Measurements from ENCODE around the gene ATP2B1.
"Not testable (repeated sequence)": the region's sequence is repeated elsewhere in the genome, so short reads cannot be mapped to it uniquely, and the experiment has no call there.

Gene ATP2B1

DNA sequence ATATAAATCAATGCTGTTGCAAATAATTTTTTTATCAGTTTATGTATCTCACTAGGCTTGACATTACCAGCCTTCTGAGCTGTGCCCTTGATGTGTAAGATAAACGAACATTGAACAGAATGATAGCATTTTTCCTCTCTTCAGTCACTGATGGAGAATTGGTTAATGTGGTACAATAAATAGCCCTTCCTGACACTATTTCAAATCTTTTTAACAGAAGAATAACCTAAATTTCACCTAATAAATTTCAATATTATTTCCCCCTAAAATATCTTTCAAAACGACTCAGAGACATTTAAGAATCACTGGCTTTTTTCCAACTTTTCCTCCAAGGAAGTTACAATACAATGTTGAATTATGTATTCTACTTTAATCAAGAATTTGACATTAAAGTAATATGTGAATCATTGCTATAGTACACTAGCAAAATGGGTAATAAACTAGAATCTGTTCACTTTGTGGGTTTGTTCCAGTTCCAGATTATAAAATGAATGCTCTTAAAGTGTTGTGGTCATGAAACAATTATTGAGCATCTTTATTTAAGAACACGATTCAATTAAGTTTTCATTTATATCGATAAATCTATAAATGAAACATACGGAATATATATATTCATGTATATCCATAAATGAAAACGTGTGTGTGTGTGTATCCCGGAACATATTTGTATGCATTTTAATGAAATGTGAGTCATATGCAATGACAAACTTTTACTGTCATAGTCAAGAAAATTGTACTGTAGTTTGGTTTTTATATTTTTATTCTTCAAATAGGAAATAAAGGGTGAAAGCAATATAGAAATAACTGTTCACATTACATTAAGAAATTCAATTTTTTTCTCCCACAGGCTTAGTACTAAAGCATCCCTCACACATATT is 2.5 kb upstream of the ATP2B1 start:
- DNase-seq, result no peak

DNA sequence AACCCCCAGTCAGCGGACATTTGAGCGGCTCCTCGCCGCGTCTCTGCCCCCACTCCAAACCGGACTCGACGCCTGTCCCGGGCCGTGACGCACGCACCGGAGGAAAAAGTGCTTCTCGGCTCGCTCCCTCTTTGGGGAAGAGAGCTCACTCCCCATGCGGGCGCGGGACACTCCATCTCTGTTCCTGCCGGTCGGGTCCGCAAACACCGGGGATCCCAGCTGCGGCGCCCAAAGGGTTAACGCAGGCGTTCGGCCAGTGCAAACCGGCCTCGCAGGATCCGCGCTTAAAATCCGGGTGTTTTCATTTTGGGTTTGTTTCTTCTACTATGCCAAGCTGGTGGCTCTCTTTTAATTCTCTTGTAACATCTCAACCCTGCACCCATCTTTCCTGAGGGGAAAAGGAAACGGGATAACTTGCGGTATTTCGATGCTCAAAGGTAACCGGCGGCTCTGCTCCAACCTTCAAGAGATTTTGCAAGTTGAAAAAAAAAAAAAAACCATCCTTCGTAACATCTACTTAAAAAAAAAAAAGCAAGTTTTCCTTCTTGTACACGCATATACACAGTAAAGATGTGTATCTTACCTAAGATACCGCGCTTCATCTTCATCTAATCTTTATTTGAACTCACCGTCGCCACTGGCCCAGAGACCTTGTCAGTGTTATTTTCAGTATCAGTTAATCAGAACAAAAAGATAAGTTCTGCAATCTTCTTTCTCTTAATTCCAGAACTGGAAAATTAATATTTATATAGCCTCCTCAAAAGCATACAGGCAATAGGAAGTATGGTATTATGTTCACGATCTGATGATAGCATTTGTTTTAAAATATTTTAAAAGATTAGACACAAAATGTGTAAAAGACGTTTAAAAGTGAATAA is 1.6 kb upstream of the ATP2B1 start:
- no peak for DNase-seq

DNA sequence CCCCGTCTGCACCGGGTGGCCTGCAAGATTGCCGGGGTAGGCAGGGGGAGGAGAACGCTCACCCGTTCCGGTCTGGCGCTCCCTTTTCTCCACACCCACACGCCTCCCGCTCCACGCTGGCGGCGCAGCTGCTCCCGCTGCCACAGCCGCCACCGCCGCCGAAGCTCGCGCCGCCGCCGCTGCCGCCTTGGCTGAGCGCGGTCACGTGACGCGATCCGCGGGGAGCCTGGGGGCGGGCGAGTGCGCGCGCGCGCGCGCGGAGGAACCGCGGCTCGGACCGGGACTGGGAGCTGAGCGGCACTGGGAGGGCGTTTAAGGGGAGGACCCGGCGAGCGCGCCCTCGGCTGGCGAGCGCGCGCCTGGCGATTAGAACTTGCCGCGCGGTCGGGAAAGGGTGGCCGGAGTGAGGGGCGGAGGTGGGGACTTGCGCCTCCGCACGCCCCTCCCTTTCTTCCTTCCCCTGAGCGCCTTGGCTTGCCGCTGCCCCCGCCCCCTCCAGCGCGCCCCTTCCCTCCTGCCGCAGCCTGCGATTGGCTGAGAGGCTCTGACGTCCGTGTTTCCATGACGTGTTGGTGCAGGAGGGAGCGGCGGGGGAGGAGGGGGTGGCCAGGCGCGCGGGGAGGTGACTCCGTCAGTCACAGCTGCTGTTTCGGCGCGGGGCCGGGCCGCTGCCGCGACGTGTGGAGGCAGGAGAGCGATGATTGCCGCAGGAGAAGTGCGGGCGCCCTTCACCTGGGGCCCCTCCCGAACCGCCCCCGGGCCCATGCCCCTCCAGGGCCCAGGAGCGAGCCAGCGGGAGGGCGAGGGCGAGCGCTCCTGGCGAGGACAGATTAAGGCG is 738 bp upstream of the ATP2B1 start:
- peak; percentile 97 for DNase-seq

DNA sequence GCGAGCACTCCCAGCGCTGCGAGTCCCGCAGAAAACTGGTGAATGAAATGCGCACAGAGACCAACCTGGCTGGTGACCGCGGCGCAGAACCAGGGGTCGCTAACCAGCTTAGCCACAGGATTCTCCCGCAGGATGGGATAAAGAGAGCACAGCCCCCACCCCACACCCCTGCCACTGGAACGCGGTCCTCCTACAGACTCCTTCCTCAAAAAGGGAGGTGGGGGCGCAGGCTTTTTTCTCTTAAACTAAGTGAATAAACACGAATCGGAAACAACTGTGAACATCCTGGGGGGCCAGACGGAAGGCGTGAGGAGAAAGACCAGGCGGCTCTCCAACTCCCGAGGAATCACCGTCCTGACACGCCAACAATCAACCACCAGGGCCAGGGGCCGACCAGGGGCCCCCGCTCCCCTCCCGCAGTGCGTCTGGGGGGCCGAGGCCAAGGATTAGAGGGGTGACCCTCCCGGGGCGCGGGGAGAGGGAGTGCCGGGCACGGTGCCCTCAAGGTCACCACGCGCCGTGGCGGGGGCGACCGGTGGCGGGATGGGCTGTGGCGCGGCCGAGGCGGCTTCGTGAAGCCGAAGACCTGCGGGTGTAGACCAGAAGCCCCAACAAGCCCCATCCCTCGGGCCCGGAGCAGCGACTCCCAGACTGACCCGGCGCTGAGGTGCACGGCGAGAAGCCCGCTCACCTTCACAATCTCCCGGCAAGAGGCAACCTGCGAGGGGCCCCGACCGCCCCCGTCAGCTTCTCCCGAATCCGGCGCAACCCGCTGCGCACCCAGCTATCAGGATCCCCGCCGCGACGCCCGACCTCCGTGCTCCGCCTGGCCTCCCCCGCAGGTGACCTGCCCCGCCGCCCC is 704 bp downstream of the ATP2B1 start:
- peak; percentile 5 for DNase-seq

DNA sequence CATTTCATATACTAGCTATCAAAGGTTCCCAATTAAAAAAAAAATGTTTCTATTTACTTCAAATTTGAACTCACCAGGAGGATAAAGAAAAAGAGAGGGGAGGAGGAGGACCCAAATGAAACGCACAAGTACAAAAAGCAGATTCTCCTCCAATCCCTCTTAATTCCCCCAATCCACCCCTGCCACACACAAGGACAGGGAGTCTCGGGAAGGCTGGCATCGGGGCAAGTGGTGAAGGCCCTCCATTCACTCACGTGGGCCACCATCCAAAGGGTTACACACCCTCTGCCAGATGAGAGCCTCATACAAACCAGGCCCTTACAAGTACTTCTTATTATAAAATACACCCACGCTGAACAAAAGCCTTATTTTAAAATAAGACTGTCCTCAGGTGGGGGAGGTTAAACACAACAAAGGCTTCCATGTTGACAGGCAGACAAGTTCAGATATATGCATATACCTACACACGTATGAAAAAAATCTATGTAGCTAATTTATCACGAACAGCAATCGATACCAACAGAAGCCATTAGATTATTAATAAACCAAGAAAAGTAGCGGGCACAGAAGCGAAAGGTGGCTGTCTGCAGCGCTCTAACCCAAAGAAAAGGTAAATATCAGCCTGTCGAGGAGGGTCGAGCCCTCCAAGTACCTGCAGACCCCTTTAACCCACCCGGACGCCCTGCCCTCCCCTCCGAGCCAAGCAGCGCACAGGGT is 1.5 kb downstream of the ATP2B1 start:
- peak; percentile 7 for DNase-seq

DNA sequence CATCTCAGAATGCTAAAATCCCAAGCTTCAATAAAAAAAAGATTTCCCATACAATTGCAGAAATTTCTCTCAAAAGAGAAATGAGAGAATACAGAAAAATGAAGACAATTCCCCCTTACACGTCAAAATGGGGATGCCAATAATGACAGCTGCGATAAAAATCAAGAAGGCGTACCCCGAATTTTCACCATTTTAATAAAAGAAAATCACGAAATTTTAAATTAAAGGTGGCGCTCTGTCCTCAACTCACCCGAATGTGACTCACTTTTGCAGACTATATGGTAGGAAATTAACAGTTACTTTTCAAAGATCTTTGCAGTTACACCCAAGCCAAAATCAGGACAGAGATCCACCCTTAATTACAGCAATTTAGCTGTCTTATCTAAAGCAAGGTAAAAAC is 2.1 kb downstream of the ATP2B1 start:
- DNase-seq, result no peak

DNA sequence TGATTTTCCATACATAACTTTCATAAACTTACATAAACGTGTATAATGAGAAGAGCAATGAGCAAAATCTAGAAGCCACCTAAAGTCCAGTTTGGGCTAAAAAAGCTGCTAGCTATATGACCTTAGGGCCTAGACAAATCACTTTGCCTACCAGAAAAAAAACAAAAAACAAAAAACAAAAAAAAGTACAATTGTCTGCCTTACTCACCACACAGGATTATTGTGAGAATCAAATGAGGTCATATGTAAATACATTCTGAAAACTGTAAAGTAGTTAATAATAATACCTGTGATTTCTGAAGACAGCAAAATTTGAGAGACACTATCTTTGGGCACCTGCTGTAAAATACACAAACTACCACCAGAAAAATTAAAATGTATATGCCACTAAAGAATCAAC is 4.2 kb downstream of the ATP2B1 start:
- no peak for DNase-seq

DNA sequence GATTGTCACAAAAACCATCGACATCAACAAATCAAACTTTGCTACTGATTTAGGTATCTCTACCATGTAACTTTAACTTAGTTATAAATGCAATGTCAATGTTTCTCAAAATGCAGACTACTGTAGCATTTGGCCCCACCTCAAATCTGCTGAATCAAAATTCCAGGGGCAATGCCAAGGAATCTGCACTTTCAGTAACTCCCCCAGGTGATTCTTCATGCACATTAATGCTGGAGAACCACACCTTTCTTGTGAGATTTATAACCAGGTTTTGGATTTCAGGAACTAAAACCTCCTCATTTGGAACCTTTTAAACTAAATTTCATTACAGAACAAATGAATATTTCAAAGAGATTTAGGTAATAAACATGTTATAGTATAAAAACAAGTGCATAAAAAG is 4.9 kb downstream of the ATP2B1 start:
- no peak for DNase-seq

DNA sequence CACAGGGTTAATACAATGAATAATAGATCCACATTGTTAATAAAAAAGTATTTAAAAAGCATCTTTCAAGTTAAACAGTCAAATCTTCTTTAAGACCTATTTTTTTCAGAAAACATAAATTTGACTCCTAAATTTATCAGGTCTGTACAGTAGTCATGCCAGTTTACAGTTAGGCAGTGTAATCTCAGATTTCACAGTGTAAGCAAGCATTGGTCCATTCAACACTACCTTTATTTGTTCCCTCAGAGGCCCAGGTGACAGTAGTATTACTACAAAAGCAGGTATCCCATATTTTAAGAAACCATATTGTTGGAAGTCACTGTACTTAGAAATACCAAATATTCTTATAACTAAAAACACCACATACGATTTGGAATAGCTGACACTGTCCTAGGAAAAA is 6.1 kb downstream of the ATP2B1 start:
- DNase-seq, result no peak

DNA sequence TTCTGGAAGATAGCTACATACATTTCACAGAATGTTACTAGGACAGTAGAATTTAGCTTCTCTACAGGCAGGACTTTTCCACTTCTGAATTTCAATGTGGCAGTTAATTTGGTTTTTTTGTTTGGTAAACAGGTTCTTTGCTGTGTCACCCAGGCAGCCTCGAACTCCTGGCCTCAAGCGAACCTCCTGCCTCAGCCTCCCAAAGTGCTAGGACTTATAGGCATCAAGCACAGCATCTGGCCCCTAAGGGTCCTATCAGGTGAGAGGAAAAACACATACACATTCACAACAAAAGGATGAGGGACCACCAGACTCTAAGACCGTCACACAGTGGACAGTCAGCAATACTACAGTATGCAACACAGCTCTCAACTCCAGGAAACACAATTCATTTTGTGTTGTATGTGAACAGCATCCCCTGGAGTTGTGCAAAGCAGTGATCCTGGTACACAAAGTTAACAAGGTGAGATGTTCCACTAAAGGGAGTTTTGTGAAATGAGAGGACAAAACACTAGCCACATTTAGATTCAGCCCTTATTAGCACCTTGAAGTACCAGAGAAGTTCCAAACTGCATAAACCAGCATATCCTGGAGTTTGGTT is 6.9 kb downstream of the ATP2B1 start:
- DNase-seq, result no peak

DNA sequence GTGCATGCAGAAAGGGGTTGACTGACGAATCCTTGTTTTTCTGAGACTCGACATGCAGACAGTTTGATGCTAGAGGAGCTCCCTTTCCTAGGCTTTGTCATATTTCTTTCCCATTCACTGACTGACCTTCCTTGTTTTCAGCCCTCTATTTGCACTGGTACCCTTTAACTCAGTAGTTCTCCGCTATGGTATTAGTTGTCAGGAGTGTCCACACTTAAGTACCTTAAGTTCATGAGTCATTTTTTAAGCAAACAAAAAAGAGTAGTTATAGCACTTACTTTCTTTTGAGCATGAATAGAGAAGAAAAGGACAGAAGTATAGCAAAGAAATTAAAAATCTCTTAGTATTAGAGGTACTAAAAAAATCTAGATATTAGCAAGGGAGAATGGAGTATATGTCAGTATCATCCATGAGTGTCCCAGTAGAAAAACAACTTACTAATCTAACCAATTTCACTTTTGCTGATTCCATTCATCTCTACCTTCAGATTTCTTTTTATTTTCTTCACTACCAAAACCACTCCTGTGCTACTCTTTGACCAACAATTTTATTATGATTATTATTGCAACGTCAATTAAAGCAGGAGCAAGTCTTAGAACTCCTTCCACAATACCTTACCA is 8.3 kb downstream of the ATP2B1 start:
- DNase-seq, result no peak

DNA sequence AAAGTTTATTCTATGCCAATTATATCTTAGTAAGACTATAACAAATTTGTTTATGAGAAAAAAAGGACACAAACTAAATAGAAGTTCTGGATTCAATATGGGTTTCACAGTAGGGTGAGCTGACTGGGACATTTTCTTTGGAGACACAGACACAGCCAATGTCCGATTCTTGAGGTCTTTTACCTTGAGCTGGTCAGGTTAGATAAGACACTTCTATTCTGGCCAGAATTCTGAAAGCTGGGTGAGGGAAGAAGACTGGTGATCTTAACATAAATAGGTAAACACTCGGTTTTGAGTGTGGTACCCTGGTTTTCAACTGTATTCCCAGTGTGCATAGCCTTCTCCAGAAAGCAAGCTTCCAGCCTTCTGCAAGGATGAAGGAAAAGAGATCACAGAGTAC is 10.0 kb downstream of the ATP2B1 start:
- no peak for DNase-seq

DNA sequence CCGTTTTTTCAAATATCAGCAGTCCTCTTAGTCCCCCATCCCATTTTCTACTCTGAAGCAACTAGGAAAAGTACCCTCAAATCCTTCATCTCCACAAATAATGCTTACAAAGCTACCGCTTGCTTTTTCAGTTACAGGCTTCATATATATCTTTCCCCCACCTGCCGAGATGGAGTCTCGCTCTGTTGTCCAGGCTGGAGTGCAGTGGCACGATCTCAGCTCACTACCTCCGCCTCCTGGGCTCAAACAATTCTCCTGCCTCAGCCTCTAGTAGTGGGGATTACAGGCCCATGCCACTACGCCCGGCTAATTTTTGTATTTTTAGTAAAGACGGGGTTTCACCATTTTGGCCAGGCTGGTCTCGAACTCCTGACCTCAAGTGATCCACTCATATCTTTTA is 10.9 kb downstream of the ATP2B1 start:
- not testable (repeated sequence) for DNase-seq

DNA sequence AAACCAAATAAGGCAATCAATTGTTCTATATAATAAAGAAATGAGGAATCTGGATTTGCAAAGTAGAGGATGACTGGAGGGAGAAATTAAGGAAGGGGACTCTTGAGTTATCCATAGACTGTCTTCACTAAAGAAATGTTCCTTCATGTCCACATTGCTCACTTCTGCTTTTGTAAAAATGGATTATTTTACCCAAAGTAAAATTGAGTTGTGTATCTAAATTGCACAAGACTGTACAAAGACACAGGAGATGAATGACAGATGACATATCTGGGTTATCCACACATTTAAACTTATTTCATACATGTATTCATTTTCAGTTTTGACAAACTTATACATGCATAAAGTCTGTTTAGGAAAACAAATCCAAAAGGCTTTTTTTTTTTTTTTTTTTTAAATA is 11.3 kb downstream of the ATP2B1 start:
- DNase-seq, result no peak

DNA sequence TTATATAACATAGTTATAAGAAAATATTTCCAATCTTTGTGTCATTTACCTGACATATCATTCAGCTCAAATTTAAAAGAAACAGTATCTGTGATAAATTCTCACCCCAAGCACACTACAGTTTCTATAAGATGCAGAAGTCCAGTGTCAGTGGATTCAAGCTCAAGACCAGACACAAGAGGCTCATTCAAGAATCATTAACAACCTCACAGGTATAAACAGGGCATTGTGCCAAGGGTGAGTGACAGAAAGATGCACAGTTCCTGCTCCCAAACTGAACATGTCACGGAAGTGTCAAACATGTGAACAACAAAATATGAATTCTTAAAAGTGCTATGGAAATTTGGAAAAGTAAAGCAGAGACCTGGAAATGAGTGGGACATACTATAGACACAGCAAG is 12.8 kb downstream of the ATP2B1 start:
- DNase-seq, result no peak

DNA sequence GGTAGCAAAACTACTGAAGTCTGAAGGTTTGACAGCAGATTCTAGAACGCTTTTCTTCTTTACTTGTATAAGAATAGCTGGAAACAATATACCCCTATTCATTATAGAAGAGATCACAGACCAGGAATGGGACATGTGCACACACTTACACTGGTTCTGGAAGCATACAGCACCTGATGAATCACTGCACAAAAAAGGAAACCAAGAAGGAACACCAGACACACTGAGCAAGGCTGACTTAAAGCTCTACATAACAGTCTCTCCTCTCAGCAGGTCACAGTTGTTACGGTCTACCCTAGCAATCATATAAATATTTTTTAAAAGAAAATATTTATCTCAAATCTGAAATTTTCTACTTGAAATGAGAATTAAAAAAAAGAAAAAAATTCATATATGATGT is 13.5 kb downstream of the ATP2B1 start:
- no peak for DNase-seq

DNA sequence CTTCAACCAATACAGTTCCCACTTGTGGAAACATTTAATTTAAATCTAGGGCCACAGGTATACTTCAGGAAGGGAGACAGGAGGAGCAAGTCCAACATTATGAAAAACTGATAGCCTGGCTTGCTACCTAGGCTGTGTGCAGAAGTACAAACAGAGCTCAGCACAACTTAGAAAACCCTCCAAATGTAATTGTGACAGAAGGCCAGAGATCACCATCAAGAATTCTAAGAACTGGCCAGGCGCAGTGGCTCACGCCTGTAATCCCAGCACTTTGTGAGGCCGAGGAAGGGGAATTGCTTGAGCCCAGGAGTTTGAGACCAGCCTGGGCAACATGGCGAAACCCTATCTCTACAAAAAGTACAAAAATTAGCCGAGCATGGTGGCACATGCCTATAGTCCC is 14.1 kb downstream of the ATP2B1 start:
- DNase-seq, result no peak

DNA sequence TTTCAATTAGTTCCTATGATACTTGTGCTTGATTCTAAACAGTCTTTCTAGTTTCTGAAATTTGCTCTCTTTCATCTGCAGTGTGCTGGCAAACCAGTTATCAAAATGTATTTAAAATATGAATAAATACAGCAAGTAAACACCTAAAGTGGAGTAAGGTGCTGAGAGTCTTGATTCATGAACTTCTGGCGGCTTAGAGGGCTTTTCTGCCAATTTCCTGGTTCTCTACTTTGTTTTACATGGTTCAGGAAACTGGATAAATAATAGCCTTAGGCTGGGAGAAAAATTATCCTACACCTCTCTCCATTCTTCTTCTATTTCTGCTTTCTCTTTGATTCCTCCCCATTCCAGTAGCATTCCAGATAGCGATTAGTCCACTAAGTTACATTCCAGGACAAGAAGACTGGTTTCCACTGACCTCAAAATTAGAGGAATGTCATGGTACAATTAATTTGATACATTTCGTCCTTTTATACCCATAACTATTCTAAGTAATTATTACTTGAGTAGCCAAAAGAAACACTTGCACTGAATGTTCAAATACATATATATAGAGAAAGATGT is 14.9 kb downstream of the ATP2B1 start:
- DNase-seq, result no peak

DNA sequence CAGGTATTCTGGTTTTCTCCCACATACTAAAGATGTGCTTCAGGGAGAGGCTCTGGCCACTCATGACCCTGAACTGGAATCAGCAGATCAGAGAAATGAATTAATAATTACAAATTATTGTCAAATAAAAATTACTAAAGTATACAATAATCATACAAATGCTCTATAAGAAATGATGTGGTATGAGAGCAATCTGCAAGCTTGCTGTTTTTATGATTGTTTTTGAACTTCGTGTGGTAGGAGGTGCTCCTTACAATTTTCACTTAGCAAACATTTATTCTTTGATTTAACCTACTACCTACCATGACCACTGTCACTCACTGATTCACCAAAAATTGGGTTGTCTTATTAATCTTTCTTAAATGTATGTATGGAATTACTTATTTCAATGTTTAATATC is 16.2 kb downstream of the ATP2B1 start:
- DNase-seq, result no peak

DNA sequence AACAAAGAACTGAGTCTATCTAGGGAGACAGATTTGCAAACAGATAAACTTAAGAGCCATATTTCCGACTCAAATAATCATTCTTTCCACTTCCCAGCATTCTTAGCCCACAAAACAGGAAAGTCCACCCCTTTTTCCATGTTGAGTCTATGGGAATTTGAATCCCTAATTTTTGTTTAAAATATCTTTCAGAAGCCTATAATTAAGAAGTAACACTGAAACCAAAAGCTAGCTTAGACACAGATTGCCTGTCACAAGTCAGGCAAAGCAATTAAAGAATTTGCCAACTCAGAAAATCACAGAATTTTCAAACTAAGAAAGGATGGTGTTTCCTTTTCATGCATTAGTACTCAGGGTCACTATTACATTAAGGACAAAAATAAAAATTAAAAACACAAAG is 17.0 kb downstream of the ATP2B1 start:
- no peak for DNase-seq
